ENCODE measurements around the gene ZNF385C.

GRCh38 chr17:42027961-42028790 lies 70.1 kb downstream of the ZNF385C start:
- no peak for TF ChIP-seq GABPA (IDR thresholded peaks at IDR 0.05; ENCODE audit: low read depth)
- TF ChIP-seq, protein P1, sequence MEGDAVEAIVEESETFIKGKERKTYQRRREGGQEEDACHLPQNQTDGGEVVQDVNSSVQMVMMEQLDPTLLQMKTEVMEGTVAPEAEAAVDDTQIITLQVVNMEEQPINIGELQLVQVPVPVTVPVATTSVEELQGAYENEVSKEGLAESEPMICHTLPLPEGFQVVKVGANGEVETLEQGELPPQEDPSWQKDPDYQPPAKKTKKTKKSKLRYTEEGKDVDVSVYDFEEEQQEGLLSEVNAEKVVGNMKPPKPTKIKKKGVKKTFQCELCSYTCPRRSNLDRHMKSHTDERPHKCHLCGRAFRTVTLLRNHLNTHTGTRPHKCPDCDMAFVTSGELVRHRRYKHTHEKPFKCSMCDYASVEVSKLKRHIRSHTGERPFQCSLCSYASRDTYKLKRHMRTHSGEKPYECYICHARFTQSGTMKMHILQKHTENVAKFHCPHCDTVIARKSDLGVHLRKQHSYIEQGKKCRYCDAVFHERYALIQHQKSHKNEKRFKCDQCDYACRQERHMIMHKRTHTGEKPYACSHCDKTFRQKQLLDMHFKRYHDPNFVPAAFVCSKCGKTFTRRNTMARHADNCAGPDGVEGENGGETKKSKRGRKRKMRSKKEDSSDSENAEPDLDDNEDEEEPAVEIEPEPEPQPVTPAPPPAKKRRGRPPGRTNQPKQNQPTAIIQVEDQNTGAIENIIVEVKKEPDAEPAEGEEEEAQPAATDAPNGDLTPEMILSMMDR (IDR thresholded peaks at IDR 0.05; ENCODE audit: insufficient read depth, low read length): peak; percentile 8
- TF ChIP-seq POLR2AphosphoS5 (IDR thresholded peaks at IDR 0.05; ENCODE audit: low read depth): no peak
- TF ChIP-seq REST (IDR thresholded peaks at IDR 0.05; ENCODE audit: insufficient replicate concordance, low read depth): no peak
- TF ChIP-seq SPI1 (IDR thresholded peaks at IDR 0.05; ENCODE audit: borderline replicate concordance, low read depth): no peak
